ENCODE measurements around the gene CDYL2. TPM values are rescaled to one million over a fixed set of nuclear protein-coding genes. Genes with fewer than 3 reads are reported as not detected.

The CDYL2 gene
- total and polyA plus RNA-seq, 2 donors (not counting 3 experiments of a cell fraction or from before 2014, with no cell fraction given): 7.1 to 71.3 TPM

- POLR2A ChIA-PET: no interaction called here
- Histone ChIP-seq H3K79me2 (ENCODE audit: control insufficient read depth, insufficient read depth, low read length) (no peaks in the 10 kb centered on the region), H3K9ac (replicated peaks; ENCODE audit: extremely low read depth, insufficient read depth, low read length) (no peak overlapping the region), H3K36me3 (ENCODE audit: control insufficient read depth in 2 of 2, extremely low read depth in 1 of 2, insufficient read depth in 2 of 2, low read length in 2 of 2) (no peaks in the 10 kb centered on the region), H4K20me1 (replicated peaks; ENCODE audit: control insufficient read depth, extremely low read depth, insufficient read depth, low read length) (no peaks in the 10 kb centered on the region), H3K9me3 (replicated peaks; ENCODE audit: control insufficient read depth, insufficient read depth, low read length) (no peaks in the 10 kb centered on the region), H3K9me1 (replicated peaks; ENCODE audit: control insufficient read depth, extremely low read depth, insufficient read depth, low read length) (no peaks in the 10 kb centered on the region), H3K4me3 (replicated peaks in 1 of 3; ENCODE audit: insufficient read depth in 1 of 3, low read depth in 1 of 3, low read length in 3 of 3) (no peak overlapping the region), H3K27me3 (ENCODE audit: control insufficient read depth in 2 of 2, insufficient read depth in 2 of 2, low read length in 2 of 2) (no peaks in the 10 kb centered on the region), H3K4me1 (ENCODE audit: control insufficient read depth, extremely low read depth, insufficient read depth, low read length) (no peaks in the 10 kb centered on the region), H3K4me2 (ENCODE audit: insufficient read depth, low read length) (no peak overlapping the region), H3K27ac (ENCODE audit: insufficient read depth, low read depth, low read length) (no peak overlapping the region), H2AFZ (ENCODE audit: low read depth, low read length) (no peak overlapping the region)
- TF ChIP-seq POLR2AphosphoS5 (IDR thresholded peaks at IDR 0.05; ENCODE audit: insufficient read depth, low read depth, low read length) (no peak), EZH2 (IDR thresholded peaks at IDR 0.05; ENCODE audit: borderline replicate concordance, low read depth, low read length, severe bottlenecking) (no peak), FOS (IDR thresholded peaks at IDR 0.05; ENCODE audit: borderline replicate concordance, insufficient read depth, low read length) (no peak), GATA2 (IDR thresholded peaks at IDR 0.05; ENCODE audit: insufficient read depth, insufficient read length, low read depth, low read length) (no peak), MAX (IDR thresholded peaks at IDR 0.05; ENCODE audit: insufficient read depth, insufficient read length) (no peak), MYC (IDR thresholded peaks at IDR 0.05; ENCODE audit: low read depth, low read length) (no peak), JUN (IDR thresholded peaks at IDR 0.05; ENCODE audit: borderline replicate concordance, insufficient read depth, insufficient read length, low read depth) (no peak), CTCF (IDR thresholded peaks at IDR 0.05; ENCODE audit: extremely low read depth in 1 of 2, insufficient read depth in 1 of 2, low read depth in 1 of 2, low read length in 2 of 2) (no peak), POLR2A (IDR thresholded peaks at IDR 0.05; ENCODE audit: low read depth, low read length) (no peak)
- CTCF ChIA-PET: interaction anchor here (0.6 kb wide), 1 partner anchor 59 kb away, joined by 3 read pairs; no protein-coding TSS in a partner anchor
- BruUV-seq (replicated peaks): no TSS peak
- no peak for FAIRE-seq
- DNase-seq (ENCODE audit: low read depth, low spot score): no peak
- dilution Hi-C loops (cut with MboI; ENCODE audit: extremely low pct_ligation_motif_present, low sequenced_read_pairs) (no loop called here), intact Hi-C loops (cut with micrococcal nuclease) (no loop called here)
Measured at GRCh38 chr16:80585764-80586163, 218.6 kb downstream of the CDYL2 start.
